GM23338 (cell line): ENCODE results near the gene VPS26C. TPM values are rescaled to one million over a fixed set of nuclear protein-coding genes. Genes with fewer than 3 reads are reported as not detected.

ENCODE experiments used
- ATAC-seq: fragments of 200-7000 bp; cut with Tn5 transposase; 3 replicates; pipeline ENCODE4 v1.9.1; 2020
- DNase-seq: peaks from one replicate; pipeline ENCODE4 v3.0.0-alpha.2; 2015; ENCODE audit warnings: low spot score
- H2AFZ ChIP-seq: fragments of 200-600 bp; sonication (generic); 2 replicates; pipeline ENCODE4 v1.8.0; 2016; ENCODE audit warnings: antibody characterized with exemption, mild to moderate bottlenecking, moderate library complexity
- H3F3A ChIP-seq: fragments of 200-600 bp; sonication (generic); replicated peaks from 2 replicates; pipeline ENCODE4 v1.8.0; 2017; ENCODE audit warnings: antibody characterized with exemption, mixed run types, low read depth
- H3K27ac ChIP-seq: fragments of 200-600 bp; sonication (generic); 2 replicates; pipeline ENCODE4 v1.6.1; 2016; ENCODE audit warnings: low read depth
- H3K27me3 ChIP-seq: fragments of 200-600 bp; sonication (generic); 2 replicates; pipeline ENCODE4 v1.8.0; 2016; ENCODE audit warnings: mild to moderate bottlenecking, mixed run types, moderate library complexity; ENCODE audit not compliant: insufficient read depth
- H3K36me3 ChIP-seq: fragments of 200-600 bp; sonication (generic); 2 replicates; pipeline ENCODE4 v1.8.0; 2016; ENCODE audit warnings: mild to moderate bottlenecking; ENCODE audit not compliant: insufficient read depth
- H3K4me1 ChIP-seq: fragments of 200-600 bp; sonication (generic); 2 replicates; pipeline ENCODE4 v1.8.0; 2016; ENCODE audit warnings: mild to moderate bottlenecking, moderate library complexity; ENCODE audit not compliant: insufficient read depth
- H3K4me2 ChIP-seq: fragments of 200-600 bp; sonication (generic); 2 replicates; pipeline ENCODE4 v1.7.1; 2017; ENCODE audit warnings: mixed run types
- H3K4me3 ChIP-seq: fragments of 200-600 bp; sonication (generic); 2 replicates; pipeline ENCODE4 v1.6.1; 2016; ENCODE audit warnings: mixed run types
- H3K79me2 ChIP-seq: fragments of 200-600 bp; sonication (generic); replicated peaks from 2 replicates; pipeline ENCODE4 v1.8.0; 2017; ENCODE audit warnings: mild to moderate bottlenecking; ENCODE audit not compliant: insufficient read depth
- H3K9me2 ChIP-seq: fragments of 200-600 bp; sonication (generic); 2 replicates; pipeline ENCODE4 v1.8.0; 2017; ENCODE audit not compliant: insufficient read depth
- H4K20me1 ChIP-seq: fragments of 200-600 bp; sonication (generic); replicated peaks from 2 replicates; pipeline ENCODE4 v1.8.0; 2017; ENCODE audit warnings: mild to moderate bottlenecking; ENCODE audit not compliant: insufficient read depth
- H3K27ac Mint-ChIP-seq: 2 replicates; pipeline ENCODE4 v1.8.0; 2020; ENCODE audit warnings: inconsistent platforms, mild to moderate bottlenecking, moderate library complexity, mixed read lengths
- H3K27me3 Mint-ChIP-seq: 3 replicates; pipeline ENCODE4 v1.8.0; 2022; ENCODE audit warnings: low read depth, mild to moderate bottlenecking, moderate library complexity, mixed read lengths, inconsistent platforms; ENCODE audit not compliant: insufficient read depth, poor library complexity
- H3K36me3 Mint-ChIP-seq: 3 replicates; pipeline ENCODE4 v1.8.0; 2021; ENCODE audit warnings: low read depth, mild to moderate bottlenecking, inconsistent platforms, moderate library complexity, mixed read lengths
- H3K4me1 Mint-ChIP-seq: 3 replicates; pipeline ENCODE4 v1.8.0; 2020; ENCODE audit warnings: mild to moderate bottlenecking, inconsistent platforms, mixed read lengths
- H3K4me3 Mint-ChIP-seq: 3 replicates; pipeline ENCODE4 v1.8.0; 2021; ENCODE audit warnings: moderate library complexity, mild to moderate bottlenecking, inconsistent platforms, mixed read lengths
- H3K9me3 Mint-ChIP-seq: 3 replicates; pipeline ENCODE4 v1.8.0; 2020; ENCODE audit warnings: moderate library complexity, mild to moderate bottlenecking, inconsistent platforms, mixed read lengths
- CTCF ChIP-seq, 2 experiments: fragments of 200-600 bp in 1 of 2; sonication (generic) in 1 of 2; conservative IDR thresholded peaks; 2 replicates each; pipeline versions ENCODE4 v1.5.1 to v1.6.1; 2016 to 2017; ENCODE audit warnings: antibody characterized with exemption in 2 of 2, low read depth in 2 of 2, mild to moderate bottlenecking in 2 of 2, moderate library complexity in 1 of 2
- STAT1 ChIP-seq: IDR thresholded peaks from one replicate; pipeline ENCODE4 v1.6.1; 2016; ENCODE audit warnings: antibody characterized with exemption; ENCODE audit not compliant: unreplicated experiment
- ZNF114 ChIP-seq: fragments of 250-450 bp; sonication (Bioruptor Pico); IDR thresholded peaks from 2 replicates; pipeline ENCODE4 v1.5.0; 2020; ENCODE audit warnings: mild to moderate bottlenecking, moderate library complexity
- ZNF462 ChIP-seq: fragments of 250-450 bp; sonication (Bioruptor Pico); IDR thresholded peaks from 2 replicates; pipeline ENCODE4 v1.5.0; 2020; ENCODE audit warnings: mild to moderate bottlenecking, moderate library complexity
- polyA plus RNA-seq: library from polyadenylated mRNA; unstranded; fragments of >200 nt; fragmentation: Nextera tagmentation; extraction: Ambion mirVana; gene quantifications from 2 replicates; pipeline ENCODE4 v1.2.1, GENCODE V29; 2016
- total RNA-seq: library from RNA; depleted of rRNA; stranded (reverse); fragments of >200 nt; shearing (Covaris generic); gene quantifications from 2 replicates; pipeline ENCODE4 v1.2.3, GENCODE V29; 2014

The VPS26C gene
- total and polyA plus RNA-seq, 2 experiments from 2014 or later: 45.1 to 91.2 TPM

DNA sequence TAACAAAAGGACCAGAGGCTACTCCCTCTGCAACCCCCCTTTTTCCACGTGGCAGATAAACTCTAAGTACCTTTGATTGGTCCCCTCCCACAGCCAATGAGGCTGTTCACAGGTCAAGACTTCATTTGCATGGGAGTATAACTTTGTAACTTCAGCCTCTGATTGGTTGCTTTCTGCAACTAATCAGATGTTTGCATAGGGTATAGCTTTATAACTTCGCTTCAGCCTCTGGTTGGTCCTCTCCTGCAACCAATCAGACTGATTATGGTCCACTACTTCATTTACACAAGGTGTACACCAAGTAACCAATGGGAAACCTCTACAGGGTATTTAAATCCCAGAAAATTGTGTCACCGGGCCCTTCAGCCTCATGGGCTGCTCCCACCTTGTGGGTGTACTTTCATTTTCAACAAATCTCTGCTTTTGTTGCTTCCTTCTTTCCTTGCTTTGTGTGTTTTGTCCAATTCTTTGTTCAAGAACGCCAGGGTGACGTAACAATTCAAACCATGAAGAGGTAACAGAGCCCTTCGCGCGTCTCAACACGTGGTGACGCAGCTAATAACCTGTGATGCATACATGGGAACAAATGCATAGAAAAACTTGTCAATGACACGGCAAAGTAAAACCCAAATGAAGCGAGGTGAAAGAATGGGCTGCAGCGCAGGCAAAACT lies 47.2 kb downstream of the VPS26C start (continued):
- TF ChIP-seq ZNF462 (CRISPR knock-in tag): no peak

DNA sequence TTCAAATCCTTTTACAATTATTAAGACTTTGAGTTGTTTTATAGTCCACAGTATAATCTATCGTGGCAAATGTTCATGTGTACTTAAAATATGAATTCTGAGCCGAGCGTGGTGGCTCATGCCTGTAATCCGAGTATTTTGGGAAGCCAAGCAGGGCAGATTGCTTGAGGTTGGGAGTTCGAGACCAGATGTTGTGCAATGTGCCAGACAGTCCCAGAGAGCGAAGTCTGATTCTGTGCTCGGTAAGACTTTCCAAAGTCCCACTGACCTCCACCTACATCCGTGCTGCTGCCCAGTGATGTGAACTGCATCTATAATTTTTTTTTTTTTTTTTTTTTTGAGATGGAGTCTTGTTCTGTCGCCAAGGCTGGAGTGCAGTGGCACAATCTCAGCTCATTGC lies 52.2 kb downstream of the VPS26C start:
- Mint-ChIP-seq H3K9me3 (peaks cover 17% of the 10 kb centered on the region), H3K4me1 (no peaks in the 10 kb centered on the region; the same call in 2 of the 3 replicates), H3K4me3 (no peak overlapping the region), H3K36me3 (no peaks in the 10 kb centered on the region; the same call in 2 of the 3 replicates), H3K27me3 (peaks cover 4% of the 10 kb centered on the region), H3K27ac (no peak overlapping the region)
- Histone ChIP-seq H3K9me2 (no peaks in the 10 kb centered on the region; the same call in 1 of the 2 replicates), H3K36me3 (no peaks in the 10 kb centered on the region), H2AFZ (no peak overlapping the region), H3K4me2 (no peak overlapping the region), H3K27me3 (peaks cover 11% of the 10 kb centered on the region), H3K4me3 (no peak overlapping the region), H3K79me2 (no peaks in the 10 kb centered on the region), H3K4me1 (no peaks in the 10 kb centered on the region; the same call in 1 of the 2 replicates), H4K20me1 (no peaks in the 10 kb centered on the region), H3K27ac (no peak overlapping the region), H3F3A (no peaks in the 10 kb centered on the region)
- TF ChIP-seq ZNF114 (CRISPR knock-in tag) (no peak), CTCF (conservative IDR thresholded peaks at IDR 0.05; ENCODE audit: low read depth in 2 of 2) (no peak), ZNF462 (CRISPR knock-in tag) (no peak), STAT1 (no peak)
- no peak for DNase-seq
- no peak for ATAC-seq
